ENCODE measurements around the gene SERINC3. TPM values are rescaled to one million over a fixed set of nuclear protein-coding genes. Genes with fewer than 3 reads are reported as not detected.

The SERINC3 gene
- total RNA-seq, 1 donor from 2014 or later: 94.3 TPM

- Mint-ChIP-seq H3K27me3 (ENCODE audit: low read depth, unreplicated experiment) (peaks cover 7% of the 10 kb centered on the region), H3K9me3 (ENCODE audit: unreplicated experiment) (no peaks in the 10 kb centered on the region), H3K27ac (ENCODE audit: unreplicated experiment) (no peak overlapping the region), H3K4me1 (ENCODE audit: low read depth, unreplicated experiment) (no peaks in the 10 kb centered on the region), H3K36me3 (ENCODE audit: low read depth, unreplicated experiment) (no peaks in the 10 kb centered on the region), H3K4me3 (ENCODE audit: unreplicated experiment) (no peak overlapping the region)
- no peaks in the 10 kb centered on the region for H3K36me3 ChIP-seq (ENCODE audit: insufficient read depth, low read length)
- H3K27me3 ChIP-seq (ENCODE audit: insufficient read depth, low read length): peaks cover 4% of the 10 kb centered on the region
- no peak for TF ChIP-seq CTCF (IDR thresholded peaks at IDR 0.05; ENCODE audit: insufficient read depth, low read depth, low read length)
- TF ChIP-seq EZH2 (IDR thresholded peaks at IDR 0.05; ENCODE audit: insufficient read depth, low read length): no peak
- H3K4me2 ChIP-seq (ENCODE audit: low read length): no peak overlapping the region
- H3K4me1 ChIP-seq (ENCODE audit: insufficient read depth, low read length): no peaks in the 10 kb centered on the region
- H3K27ac ChIP-seq (ENCODE audit: low read depth, low read length): no peak overlapping the region
- DNase-seq (ENCODE audit: low read depth): no peak
- no peaks in the 10 kb centered on the region for H4K20me1 ChIP-seq (ENCODE audit: insufficient read depth, low read length)
- H3K9me3 ChIP-seq (ENCODE audit: insufficient read depth, low read depth, low read length): no peaks in the 10 kb centered on the region
- no peak for FAIRE-seq
- no peak overlapping the region for H3K4me3 ChIP-seq (ENCODE audit: insufficient read depth, low read depth, low read length)
- no peak overlapping the region for H3K9ac ChIP-seq (ENCODE audit: low read length)
- no peaks in the 10 kb centered on the region for H3K79me2 ChIP-seq (ENCODE audit: insufficient read depth, low read length)
- H2AFZ ChIP-seq (ENCODE audit: low read depth, low read length): no peak overlapping the region
Measured at GRCh38 chr20:44457016-44457415, 64.9 kb downstream of the SERINC3 start.

DNA sequence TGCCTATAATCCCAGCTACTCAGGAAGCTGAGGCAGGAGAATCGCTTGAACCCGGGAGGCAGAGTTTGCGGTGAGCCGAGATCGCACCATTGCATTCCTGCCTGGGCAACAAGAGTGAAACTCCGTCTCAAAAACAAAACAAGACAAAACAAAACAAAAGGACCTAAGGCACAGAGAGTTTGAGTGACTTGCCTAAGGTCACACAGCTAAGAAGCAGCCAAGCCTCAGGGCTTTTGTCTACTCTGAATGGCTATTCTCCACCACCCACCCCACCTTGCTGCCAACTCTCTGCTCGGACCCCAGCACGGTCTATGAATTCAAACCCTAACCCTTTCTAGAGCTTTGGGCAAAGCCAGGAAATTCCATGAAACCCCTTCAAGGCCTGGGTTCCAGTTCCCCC, 65.3 kb downstream of the SERINC3 start:
- Mint-ChIP-seq H3K4me3 (ENCODE audit: unreplicated experiment) (no peak overlapping the region), H3K27ac (ENCODE audit: unreplicated experiment) (no peak overlapping the region), H3K4me1 (ENCODE audit: low read depth, unreplicated experiment) (no peaks in the 10 kb centered on the region), H3K9me3 (ENCODE audit: unreplicated experiment) (no peaks in the 10 kb centered on the region), H3K36me3 (ENCODE audit: low read depth, unreplicated experiment) (no peaks in the 10 kb centered on the region), H3K27me3 (ENCODE audit: low read depth, unreplicated experiment) (peaks cover 6% of the 10 kb centered on the region)
- DNase-seq (ENCODE audit: low read depth) (no peak), FAIRE-seq (no peak)
- no peaks in the 10 kb centered on the region for H3K9me3 ChIP-seq (ENCODE audit: insufficient read depth, low read depth, low read length)
- no peaks in the 10 kb centered on the region for H3K79me2 ChIP-seq (ENCODE audit: insufficient read depth, low read length)
- H3K36me3 ChIP-seq (ENCODE audit: insufficient read depth, low read length): no peaks in the 10 kb centered on the region
- H3K27me3 ChIP-seq (ENCODE audit: insufficient read depth, low read length): peaks cover 7% of the 10 kb centered on the region
- H3K27ac ChIP-seq (ENCODE audit: low read depth, low read length): no peak overlapping the region
- TF ChIP-seq EZH2 (IDR thresholded peaks at IDR 0.05; ENCODE audit: insufficient read depth, low read length) (no peak), CTCF (IDR thresholded peaks at IDR 0.05; ENCODE audit: insufficient read depth, low read depth, low read length) (no peak)
- H2AFZ ChIP-seq (ENCODE audit: low read depth, low read length): no peak overlapping the region
- no peaks in the 10 kb centered on the region for H4K20me1 ChIP-seq (ENCODE audit: insufficient read depth, low read length)
- no peak overlapping the region for H3K9ac ChIP-seq (ENCODE audit: low read length)
- H3K4me2 ChIP-seq (ENCODE audit: low read length): no peak overlapping the region
- H3K4me3 ChIP-seq (ENCODE audit: insufficient read depth, low read depth, low read length): no peak overlapping the region
- H3K4me1 ChIP-seq (ENCODE audit: insufficient read depth, low read length): no peaks in the 10 kb centered on the region

DNA sequence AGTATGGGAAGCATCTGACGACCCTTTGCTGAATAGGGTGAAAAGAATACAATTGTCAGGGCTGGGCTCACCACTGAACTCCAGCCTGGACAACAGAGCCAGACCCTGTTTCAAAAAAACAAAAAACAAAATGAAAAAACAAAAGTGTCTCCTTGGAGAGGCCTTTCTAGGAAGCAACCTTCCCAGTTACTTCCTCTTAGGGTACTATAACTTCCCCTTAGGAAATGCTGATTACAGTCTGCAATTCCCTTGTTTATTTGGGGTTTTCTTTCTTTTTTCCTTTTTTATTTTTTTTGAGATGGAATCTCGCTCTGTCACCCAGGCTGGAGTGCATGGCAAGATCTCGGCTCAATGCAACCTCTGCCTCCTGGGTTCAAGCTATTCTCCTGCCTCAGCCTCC, 66.7 kb downstream of the SERINC3 start:
- no peaks in the 10 kb centered on the region for H4K20me1 ChIP-seq (ENCODE audit: insufficient read depth, low read length)
- no peaks in the 10 kb centered on the region for H3K79me2 ChIP-seq (ENCODE audit: insufficient read depth, low read length)
- no peaks in the 10 kb centered on the region for H3K4me1 ChIP-seq (ENCODE audit: insufficient read depth, low read length)
- H3K27me3 ChIP-seq (ENCODE audit: insufficient read depth, low read length): peaks cover 15% of the 10 kb centered on the region
- H3K36me3 ChIP-seq (ENCODE audit: insufficient read depth, low read length): no peaks in the 10 kb centered on the region
- no peak overlapping the region for H3K4me2 ChIP-seq (ENCODE audit: low read length)
- H3K9me3 ChIP-seq (ENCODE audit: insufficient read depth, low read depth, low read length): no peaks in the 10 kb centered on the region
- Mint-ChIP-seq H3K27me3 (ENCODE audit: low read depth, unreplicated experiment) (peaks cover 8% of the 10 kb centered on the region), H3K4me1 (ENCODE audit: low read depth, unreplicated experiment) (no peaks in the 10 kb centered on the region), H3K9me3 (ENCODE audit: unreplicated experiment) (no peaks in the 10 kb centered on the region), H3K4me3 (ENCODE audit: unreplicated experiment) (no peak overlapping the region), H3K36me3 (ENCODE audit: low read depth, unreplicated experiment) (no peaks in the 10 kb centered on the region), H3K27ac (ENCODE audit: unreplicated experiment) (no peak overlapping the region)
- H2AFZ ChIP-seq (ENCODE audit: low read depth, low read length): no peak overlapping the region
- no peak overlapping the region for H3K9ac ChIP-seq (ENCODE audit: low read length)
- TF ChIP-seq CTCF (IDR thresholded peaks at IDR 0.05; ENCODE audit: insufficient read depth, low read depth, low read length) (no peak), EZH2 (IDR thresholded peaks at IDR 0.05; ENCODE audit: insufficient read depth, low read length) (no peak)
- no peak overlapping the region for H3K27ac ChIP-seq (ENCODE audit: low read depth, low read length)
- no peak for FAIRE-seq
- no peak for DNase-seq (ENCODE audit: low read depth)
- H3K4me3 ChIP-seq (ENCODE audit: insufficient read depth, low read depth, low read length): no peak overlapping the region

Measured in astrocyte (in vitro differentiated cells and primary cell).